Neuron (in vitro differentiated cells): ENCODE measurements around the gene OGFOD3.
"Not testable (repeated sequence)": the region's sequence is repeated elsewhere in the genome, so short reads cannot be mapped to it uniquely, and the experiment has no call there.

Experiments used
- H2AFZ ChIP-seq: one replicate; pipeline ENCODE4 v1.6.1; 2013; ENCODE audit warnings: low read depth, mild to moderate bottlenecking, inconsistent platforms, low read length, moderate library complexity
- H3K27me3 ChIP-seq: one replicate; pipeline ENCODE4 v1.6.1; 2013; ENCODE audit warnings: low read length; ENCODE audit not compliant: insufficient read depth
- H3K36me3 ChIP-seq: one replicate; pipeline ENCODE4 v1.6.1; 2013; ENCODE audit warnings: low read length; ENCODE audit not compliant: insufficient read depth
- H3K4me1 ChIP-seq: one replicate; pipeline ENCODE4 v1.6.1; 2013; ENCODE audit warnings: low read length; ENCODE audit not compliant: insufficient read depth
- H3K4me3 ChIP-seq: 2 replicates; pipeline ENCODE4 v1.5.1; 2013; ENCODE audit warnings: mild to moderate bottlenecking, low read length, moderate library complexity
- H3K9me3 ChIP-seq: one replicate; pipeline ENCODE4 v1.6.1; 2013; ENCODE audit warnings: low read length

OGFOD3 gene

DNA sequence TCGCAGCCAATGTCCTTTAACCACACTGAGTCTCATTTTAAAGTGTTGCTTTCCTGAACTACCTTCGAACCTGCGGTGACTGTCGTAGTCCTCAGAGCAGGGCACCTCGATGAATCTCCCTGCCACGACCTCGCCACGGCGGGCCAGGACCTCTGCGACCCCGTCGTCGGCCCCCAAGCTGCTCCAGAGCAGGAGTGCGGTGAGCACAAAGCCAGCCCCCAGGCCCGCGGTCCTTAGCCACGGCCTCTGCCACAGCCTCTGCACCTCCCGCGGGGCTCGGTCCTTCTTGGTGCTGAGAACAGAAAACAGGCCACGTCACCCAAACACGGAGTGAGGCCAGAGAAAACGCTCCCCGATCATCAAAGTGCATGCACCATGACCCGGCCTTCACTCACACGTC, 3.0 kb downstream of the OGFOD3 start:
- H3K9me3 ChIP-seq, result no peaks in the 10 kb centered on the region
- H3K4me3 ChIP-seq, result no peak overlapping the region
- no peak overlapping the region for H2AFZ ChIP-seq
- H3K4me1 ChIP-seq, result peaks cover 19% of the 10 kb centered on the region
- H3K27me3 ChIP-seq, result no peaks in the 10 kb centered on the region
- peaks cover 3% of the 10 kb centered on the region for H3K36me3 ChIP-seq

DNA sequence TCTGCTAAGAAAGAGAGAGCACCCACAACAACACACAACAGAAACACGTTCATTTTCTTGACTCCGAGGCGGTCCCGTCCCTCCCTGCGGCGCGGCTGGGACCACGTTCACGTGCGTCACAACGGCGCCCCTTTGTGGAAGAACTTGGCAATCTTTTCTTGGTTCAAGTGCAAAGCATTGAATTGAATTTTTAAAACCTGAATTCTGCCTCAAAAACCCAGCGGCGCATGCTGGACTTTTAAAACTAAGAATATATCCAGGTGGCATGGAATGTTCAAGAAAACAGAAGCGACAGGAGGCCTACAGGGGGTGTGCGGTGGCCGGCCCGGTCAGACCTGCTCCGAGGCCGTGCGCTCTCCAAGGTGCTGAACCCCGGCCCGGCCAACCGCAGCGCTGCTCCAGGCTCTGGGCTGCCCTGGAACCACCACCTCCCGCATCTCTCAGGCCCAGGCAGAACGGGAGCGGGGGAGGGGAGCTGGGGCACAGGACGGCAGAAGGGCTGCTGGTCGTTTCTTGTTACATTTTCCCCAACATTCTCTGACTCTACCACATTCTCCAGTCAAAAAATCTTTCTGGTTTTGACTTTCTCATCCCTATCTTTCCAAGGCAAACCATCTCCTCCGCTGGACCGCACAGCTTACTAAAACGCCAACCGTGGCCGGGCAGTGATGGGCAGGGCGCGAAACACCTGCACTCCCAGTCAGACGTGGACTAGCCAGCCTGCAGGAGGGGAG, 3.7 kb downstream of the OGFOD3 start:
- H3K4me3 ChIP-seq, result no peak overlapping the region
- H2AFZ ChIP-seq, result no peak overlapping the region
- H3K27me3 ChIP-seq, result no peaks in the 10 kb centered on the region
- no peaks in the 10 kb centered on the region for H3K9me3 ChIP-seq
- peaks cover 18% of the 10 kb centered on the region for H3K4me1 ChIP-seq
- H3K36me3 ChIP-seq, result no peaks in the 10 kb centered on the region

DNA sequence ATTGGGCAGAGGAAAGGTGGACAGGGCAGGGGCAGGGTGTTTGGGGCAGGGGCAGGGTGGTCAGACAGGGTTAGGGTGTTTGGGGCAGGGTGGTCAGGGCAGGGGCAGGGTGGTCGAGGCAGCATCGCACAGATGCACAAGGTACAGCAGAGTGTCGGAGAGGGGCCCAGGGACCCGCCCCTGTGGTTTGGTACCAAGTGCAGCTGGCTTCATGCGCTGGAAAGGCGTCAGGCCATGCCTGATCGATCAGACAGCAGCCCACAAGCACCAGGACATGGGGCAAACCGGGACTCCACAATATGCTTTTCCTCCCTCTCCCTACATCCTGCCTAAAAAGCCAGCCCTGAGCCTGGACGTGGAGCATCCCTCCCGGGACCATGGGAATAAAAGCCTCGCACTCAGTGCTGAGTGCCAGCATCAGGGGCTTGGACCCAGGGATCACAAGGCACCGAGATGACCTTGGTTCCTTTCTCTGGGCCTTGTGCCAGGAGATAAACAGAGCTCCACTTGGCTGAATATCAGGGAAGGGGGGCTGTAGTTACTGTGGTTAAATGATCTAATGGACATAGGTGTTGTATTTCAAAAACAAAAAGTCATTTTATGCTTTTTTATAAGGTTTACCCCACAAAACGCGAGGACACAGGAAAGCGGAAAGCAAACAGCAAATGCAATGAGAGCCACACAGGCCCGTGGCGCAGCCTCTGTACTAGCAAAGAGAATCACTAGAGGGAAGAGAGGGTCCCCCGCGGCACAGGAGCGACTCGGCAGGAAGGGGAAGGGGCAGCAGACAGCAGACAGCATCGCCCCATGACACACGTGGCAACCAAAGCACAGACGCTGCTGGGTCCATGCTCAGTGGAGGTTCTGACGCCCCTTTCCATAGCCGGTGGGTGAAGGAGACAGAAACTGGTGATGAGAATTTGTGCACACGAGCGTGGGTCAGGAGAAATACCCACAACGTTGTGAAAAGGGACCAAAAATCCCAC, 5.6 kb downstream of the OGFOD3 start:
- no peak overlapping the region for H3K4me3 ChIP-seq
- no peaks in the 10 kb centered on the region for H3K27me3 ChIP-seq
- H3K9me3 ChIP-seq, result no peaks in the 10 kb centered on the region
- H3K4me1 ChIP-seq, result peaks cover 6% of the 10 kb centered on the region
- no peak overlapping the region for H2AFZ ChIP-seq
- H3K36me3 ChIP-seq, result peaks cover 8% of the 10 kb centered on the region

DNA sequence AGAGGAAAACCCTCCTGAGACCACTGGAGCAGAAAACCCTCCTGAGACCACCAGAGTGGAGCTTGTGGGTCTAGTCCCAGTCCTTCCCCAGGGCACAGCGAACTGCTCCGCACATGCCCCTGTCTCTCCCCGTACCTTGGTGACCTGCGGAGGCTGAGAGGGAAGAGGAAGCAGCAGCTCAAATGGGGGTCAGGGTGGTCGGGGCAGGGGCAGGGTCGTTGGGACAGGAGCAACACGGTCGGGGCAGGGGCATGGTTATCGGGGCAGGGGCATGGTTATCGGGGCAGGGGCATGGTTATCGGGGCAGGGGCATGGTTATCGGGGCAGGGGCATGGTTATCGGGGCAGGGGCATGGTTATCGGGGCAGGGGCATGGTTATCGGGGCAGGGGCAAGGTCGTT, 6.3 kb downstream of the OGFOD3 start:
- H3K36me3 ChIP-seq, result peaks cover 11% of the 10 kb centered on the region
- H3K4me3 ChIP-seq, H3K4me1 ChIP-seq, H3K27me3 ChIP-seq, H3K9me3 ChIP-seq, H2AFZ ChIP-seq: not testable (repeated sequence)

DNA sequence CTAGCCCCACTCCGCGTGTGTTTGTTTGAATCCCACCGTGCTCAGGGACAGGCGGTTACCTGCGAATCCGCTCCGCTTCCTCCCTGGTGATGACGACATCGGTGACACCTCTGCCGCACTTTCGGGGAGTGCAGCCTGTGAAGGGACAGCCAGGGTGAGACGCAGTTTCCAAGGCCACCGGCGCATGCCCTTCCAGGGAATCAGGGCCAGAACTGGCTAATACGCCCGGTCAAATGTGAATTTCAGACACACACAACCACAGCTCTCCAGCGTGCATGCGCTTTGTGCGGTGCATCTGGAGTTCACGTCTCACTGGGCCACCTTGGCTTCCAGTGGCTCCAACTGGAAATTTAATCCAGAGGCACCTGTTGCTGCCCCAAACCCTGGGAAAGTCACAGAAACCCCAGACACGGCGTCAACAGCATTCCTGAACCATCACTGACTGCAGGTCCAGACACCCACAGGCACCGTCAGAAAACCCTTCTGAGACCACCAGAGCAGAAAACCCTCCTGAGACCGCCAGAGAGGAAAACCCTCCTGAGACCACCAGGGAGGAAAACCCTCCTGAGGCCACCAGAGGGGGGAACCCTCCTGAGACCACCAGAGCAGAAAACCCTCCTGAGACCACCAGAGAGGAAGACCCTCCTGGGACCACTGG, 6.9 kb downstream of the OGFOD3 start:
- peaks cover 4% of the 10 kb centered on the region for H3K4me1 ChIP-seq
- no peak overlapping the region for H3K4me3 ChIP-seq
- no peak overlapping the region for H2AFZ ChIP-seq
- peaks cover 11% of the 10 kb centered on the region for H3K36me3 ChIP-seq
- H3K9me3 ChIP-seq, result no peaks in the 10 kb centered on the region
- H3K27me3 ChIP-seq, result no peaks in the 10 kb centered on the region

DNA sequence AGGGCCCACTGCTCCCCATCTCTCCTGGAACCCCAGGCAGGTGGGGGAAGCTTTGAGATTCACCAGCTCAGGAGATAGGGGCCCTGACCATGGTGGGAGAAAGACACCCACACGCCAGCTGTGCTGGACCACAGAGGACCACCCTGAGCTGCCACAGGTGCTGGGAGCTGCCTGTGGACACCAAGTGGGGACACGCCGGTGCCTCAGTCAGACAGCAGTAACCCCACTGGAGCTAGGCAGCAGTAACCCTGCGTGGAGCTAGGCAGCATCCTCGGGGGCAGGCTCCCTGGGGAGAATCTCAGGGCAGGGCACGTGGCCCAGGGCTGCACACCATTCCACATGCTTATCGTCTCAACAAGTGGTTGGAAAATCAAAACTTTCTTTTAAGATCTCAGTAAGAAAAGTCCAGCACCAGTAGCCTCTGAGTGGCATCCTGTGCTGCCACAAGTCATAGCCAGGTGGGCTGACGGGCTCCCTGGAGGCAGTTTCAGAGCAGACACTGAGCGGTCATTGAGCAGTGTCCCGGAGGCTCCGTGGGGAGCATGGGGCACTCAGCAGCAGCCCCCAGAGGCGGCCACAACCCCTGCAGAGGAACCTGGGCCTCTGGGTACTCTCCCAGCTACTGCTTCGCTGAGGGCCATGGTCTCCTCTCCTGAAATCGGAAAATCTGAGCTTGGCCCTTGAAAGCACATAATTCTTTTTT, 8.2 kb downstream of the OGFOD3 start:
- no peak overlapping the region for H2AFZ ChIP-seq
- H3K4me3 ChIP-seq, result no peak overlapping the region
- no peaks in the 10 kb centered on the region for H3K27me3 ChIP-seq
- H3K36me3 ChIP-seq, result peaks cover 12% of the 10 kb centered on the region
- H3K9me3 ChIP-seq, result no peaks in the 10 kb centered on the region
- peaks cover 2% of the 10 kb centered on the region for H3K4me1 ChIP-seq

DNA sequence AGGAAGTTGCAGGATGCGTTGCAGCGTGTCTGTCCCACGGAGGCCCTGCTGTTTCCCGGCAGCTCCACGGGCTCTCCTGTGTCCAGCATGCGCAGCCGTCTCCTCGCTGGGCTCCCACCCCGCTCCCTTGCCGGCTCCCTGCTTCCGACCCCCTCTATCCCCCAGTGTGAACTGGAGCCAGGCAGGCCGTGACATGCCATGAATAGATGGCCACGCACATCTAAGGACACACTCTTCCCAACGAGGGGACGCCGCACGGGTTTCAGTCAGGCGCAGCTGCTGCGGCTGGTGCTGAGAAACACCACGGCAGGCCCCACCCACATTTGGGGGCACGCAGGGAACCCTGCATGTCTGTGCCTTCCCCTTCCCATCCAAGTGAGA, 9.5 kb downstream of the OGFOD3 start:
- Histone ChIP-seq H3K4me3 (no peak overlapping the region), H2AFZ (no peak overlapping the region), H3K36me3 (peaks cover 16% of the 10 kb centered on the region), H3K27me3 (no peaks in the 10 kb centered on the region), H3K9me3 (no peaks in the 10 kb centered on the region), H3K4me1 (no peaks in the 10 kb centered on the region)

DNA sequence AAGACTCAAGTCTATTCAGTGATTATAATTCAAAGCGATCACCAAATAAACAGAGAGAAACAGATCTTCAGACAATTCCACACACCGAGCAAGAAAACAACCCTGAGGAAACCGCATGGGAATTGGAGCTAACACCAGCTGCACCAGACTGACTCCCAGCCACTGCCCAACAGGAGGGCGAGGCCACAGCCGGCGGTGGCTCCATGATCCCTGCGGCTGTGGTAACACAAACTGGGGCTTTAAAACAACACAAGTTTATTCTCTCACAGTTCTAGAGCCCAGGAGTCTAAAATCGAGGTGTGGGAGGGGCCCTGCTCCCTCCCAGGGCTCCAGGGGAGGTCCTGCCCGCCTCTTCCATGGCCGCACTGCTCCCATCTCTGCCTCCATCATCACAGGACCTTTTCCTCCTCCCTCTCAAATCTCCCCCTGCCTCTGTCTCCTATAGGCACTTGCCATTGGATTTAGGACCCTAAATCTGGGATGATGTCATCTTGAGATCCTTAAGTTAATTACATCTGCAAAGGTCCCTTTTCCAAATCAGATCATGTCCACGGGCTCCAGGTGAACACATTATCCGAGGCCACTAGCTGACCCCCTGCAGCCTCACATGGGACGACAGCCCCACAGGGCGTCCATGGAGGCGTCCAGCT, 10.0 kb downstream of the OGFOD3 start:
- no peaks in the 10 kb centered on the region for H3K27me3 ChIP-seq
- H3K9me3 ChIP-seq, result no peaks in the 10 kb centered on the region
- no peak overlapping the region for H2AFZ ChIP-seq
- H3K4me1 ChIP-seq, result no peaks in the 10 kb centered on the region
- H3K36me3 ChIP-seq, result peaks cover 20% of the 10 kb centered on the region
- no peak overlapping the region for H3K4me3 ChIP-seq

DNA sequence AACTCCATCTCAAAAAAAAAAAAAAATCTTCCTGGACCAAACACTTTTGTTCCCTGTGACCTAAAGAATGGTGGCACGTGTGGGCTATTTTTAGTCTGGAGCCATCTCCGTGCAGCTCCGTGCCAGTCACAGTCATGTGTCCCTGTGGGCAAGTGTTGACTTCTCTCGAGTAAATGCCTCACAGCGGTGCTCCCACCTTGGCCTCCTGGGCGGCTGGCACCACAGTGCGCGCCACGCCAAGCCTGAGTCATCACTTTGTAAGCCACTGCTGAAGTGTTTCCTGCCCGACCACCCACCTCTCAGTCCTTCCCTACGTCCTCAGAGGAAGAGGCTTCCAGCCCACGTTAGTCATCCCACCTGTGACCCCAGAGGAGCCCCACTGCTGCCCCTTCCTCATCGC, 11.1 kb downstream of the OGFOD3 start:
- Histone ChIP-seq H3K36me3 (peaks cover 26% of the 10 kb centered on the region), H2AFZ (no peak overlapping the region), H3K9me3 (no peaks in the 10 kb centered on the region), H3K27me3 (no peaks in the 10 kb centered on the region), H3K4me1 (no peaks in the 10 kb centered on the region), H3K4me3 (no peak overlapping the region)

DNA sequence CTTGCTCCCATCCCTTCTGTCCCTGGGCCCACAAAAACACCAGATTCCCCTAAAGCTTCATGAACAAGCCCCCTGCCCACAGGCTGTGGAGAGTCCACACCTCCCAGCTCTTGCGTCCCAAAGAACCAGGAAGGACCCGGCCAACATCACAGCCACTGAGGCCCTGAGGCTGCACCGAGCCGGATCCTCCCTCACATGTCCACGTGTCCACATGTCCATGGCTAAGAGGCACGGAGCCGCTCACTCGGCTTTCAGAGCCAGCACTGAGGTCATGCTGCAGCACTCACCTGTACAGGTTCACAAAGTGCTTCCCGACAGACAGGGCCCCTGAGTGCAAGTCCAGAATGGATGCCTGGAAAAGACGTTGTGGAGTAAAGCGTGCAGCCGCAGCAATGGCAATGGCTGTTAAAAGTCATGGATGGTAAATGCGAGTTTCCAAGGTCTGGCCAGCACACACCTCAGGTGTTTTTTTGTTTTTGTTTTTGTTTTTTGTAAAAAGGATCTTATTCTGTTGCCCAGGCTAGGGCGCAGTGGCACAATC, 12.2 kb downstream of the OGFOD3 start:
- Histone ChIP-seq H3K4me3 (no peak overlapping the region), H3K27me3 (no peaks in the 10 kb centered on the region), H3K9me3 (no peaks in the 10 kb centered on the region), H2AFZ (no peak overlapping the region), H3K36me3 (peaks cover 29% of the 10 kb centered on the region), H3K4me1 (no peaks in the 10 kb centered on the region)

DNA sequence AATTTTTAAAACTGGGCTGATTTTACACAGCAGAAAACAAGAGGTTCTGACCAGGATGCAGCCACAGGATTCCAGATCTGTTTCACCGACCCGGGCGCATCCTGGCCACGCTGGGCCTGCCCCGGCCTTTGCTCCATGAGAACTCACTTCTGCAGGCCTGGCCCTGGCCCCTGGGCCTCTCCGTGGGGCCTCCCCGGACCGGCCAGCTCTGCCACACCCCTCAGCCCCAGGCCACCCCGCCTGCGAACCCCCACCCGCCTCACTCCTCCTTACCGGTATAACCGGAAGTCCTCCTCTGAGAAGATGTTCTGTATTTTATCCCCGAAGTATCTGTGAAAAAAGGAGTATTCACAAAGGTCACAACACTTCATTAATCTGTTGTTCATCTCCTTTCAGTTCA, 13.3 kb downstream of the OGFOD3 start:
- H2AFZ ChIP-seq, result no peak overlapping the region
- H3K36me3 ChIP-seq, result peaks cover 31% of the 10 kb centered on the region
- H3K27me3 ChIP-seq, result no peaks in the 10 kb centered on the region
- no peak overlapping the region for H3K4me3 ChIP-seq
- H3K9me3 ChIP-seq, result no peaks in the 10 kb centered on the region
- H3K4me1 ChIP-seq, result no peaks in the 10 kb centered on the region
